A673 (cell line): Measurements from ENCODE around the gene NFASC. TPM values are rescaled to one million over a fixed set of nuclear protein-coding genes. Genes with fewer than 3 reads are reported as not detected.

Source experiments
- BruUV-seq: library from RNA; stranded (reverse); fragments of 400-500 nt; replicated peaks from 2 replicates; lab custom pipeline; 2021; lab: Mats Ljungman, UMichigan
- CTCF ChIA-PET: fragments of 300-600 bp; sonication (Branson Sonifier 250); formaldehyde crosslinking; loops from one replicate; lab custom pipeline; 2022; ENCODE audit warnings: antibody characterized with exemption; lab: Charles Lee
- POLR2A ChIA-PET: fragments of 300-600 bp; sonication (Branson Sonifier 250); formaldehyde crosslinking; loops from one replicate; lab custom pipeline; 2022; ENCODE audit warnings: antibody characterized with exemption; ENCODE audit not compliant: low non-redundant PET; lab: Charles Lee
- DNase-seq: peaks from one replicate; pipeline ENCODE4 v3.0.0-alpha.2; 2015; ENCODE audit warnings: low spot score
- H3K27ac ChIP-seq: fragments of 200-600 bp; sonication (generic); 2 replicates; pipeline ENCODE4 v1.5.1; 2016; ENCODE audit warnings: mixed run types, low read depth, mild to moderate bottlenecking, mixed read lengths, antibody characterized with exemption, low read length; ENCODE audit not compliant: poor library complexity, severe bottlenecking
- H3K27me3 ChIP-seq: fragments of 200-600 bp; sonication (generic); replicated peaks from 2 replicates; pipeline ENCODE4 v1.6.1; 2017; ENCODE audit warnings: mixed run types, low read depth, mild to moderate bottlenecking, mixed read lengths, antibody characterized with exemption, low read length; ENCODE audit not compliant: insufficient read depth, poor library complexity
- H3K36me3 ChIP-seq: fragments of 200-600 bp; sonication (generic); 2 replicates; pipeline ENCODE4 v1.6.1; 2016; ENCODE audit warnings: mixed run types, mild to moderate bottlenecking, mixed read lengths, antibody characterized with exemption, low read length; ENCODE audit not compliant: insufficient read depth, poor library complexity, severe bottlenecking
- H3K4me1 ChIP-seq: fragments of 200-600 bp; sonication (generic); 2 replicates; pipeline ENCODE4 v1.6.1; 2017; ENCODE audit warnings: mixed run types, mild to moderate bottlenecking, mixed read lengths, antibody characterized with exemption, low read length; ENCODE audit not compliant: insufficient read depth, poor library complexity, severe bottlenecking
- H3K4me3 ChIP-seq: fragments of 200-600 bp; sonication (generic); 2 replicates; pipeline ENCODE4 v1.5.1; 2016; ENCODE audit warnings: low read depth, mixed run types, mild to moderate bottlenecking, mixed read lengths, low read length; ENCODE audit not compliant: poor library complexity, severe bottlenecking
- H3K9me3 ChIP-seq: fragments of 200-600 bp; sonication (generic); 2 replicates; pipeline ENCODE4 v1.6.1; 2016; ENCODE audit warnings: mixed run types, low read depth, mild to moderate bottlenecking, mixed read lengths, antibody characterized with exemption, low read length; ENCODE audit not compliant: poor library complexity, severe bottlenecking
- CTCF ChIP-seq: fragments of 300-800, 200-600 bp; sonication (generic); conservative IDR thresholded peaks from 2 replicates; pipeline ENCODE4 v1.5.1; 2017; ENCODE audit warnings: low read depth, mild to moderate bottlenecking, antibody characterized with exemption, low read length, moderate library complexity, mixed read lengths
- EZH2 ChIP-seq: fragments of 200-600 bp; sonication (generic); IDR thresholded peaks from 2 replicates; pipeline ENCODE4 v1.6.1; 2017; ENCODE audit warnings: borderline replicate concordance, low read depth, mild to moderate bottlenecking, mixed read lengths, antibody characterized with exemption, low read length; ENCODE audit not compliant: poor library complexity, severe bottlenecking
- intact Hi-C: fragments of 100-400 bp; cut with micrococcal nuclease; formaldehyde crosslinking; loops from one replicate; pipeline ENCODE4 v1.10.0; 2022; ENCODE audit not compliant: unreplicated experiment
- total RNA-seq: library from RNA; stranded (reverse); gene quantifications from 2 replicates; pipeline ENCODE4 v1.2.3, GENCODE V29; 2021

NFASC gene
- total RNA-seq, 1 experiment from 2014 or later = 0.24 TPM

DNA sequence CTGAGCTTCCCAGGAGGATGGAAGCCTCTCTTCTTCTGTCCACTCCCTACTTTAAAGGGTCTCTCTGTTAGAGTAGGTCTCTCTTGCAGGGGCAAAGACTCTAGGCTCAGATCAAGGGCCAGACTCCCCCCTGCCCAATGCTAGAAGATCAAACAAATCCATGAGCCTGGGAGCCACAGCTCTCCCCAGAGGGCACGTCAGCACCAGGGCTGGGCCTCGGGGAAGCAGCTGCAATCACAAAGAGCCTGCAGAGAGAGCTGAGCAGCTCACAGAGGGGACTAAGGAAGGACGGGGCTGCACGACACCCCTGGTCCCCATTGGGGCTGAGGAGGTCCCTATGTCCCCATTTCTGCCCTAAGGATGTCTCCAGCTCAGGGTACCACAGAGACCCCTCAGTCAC is 176.2 kb downstream of the NFASC start:
- H3K4me3 ChIP-seq = no peak overlapping the region
- no peak for TF ChIP-seq CTCF
- TF ChIP-seq EZH2 = no peak
- DNase-seq = no peak
- H3K9me3 ChIP-seq = no peaks in the 10 kb centered on the region
- no peaks in the 10 kb centered on the region for H3K4me1 ChIP-seq
- intact Hi-C loops = no loop called here
- H3K36me3 ChIP-seq = no peaks in the 10 kb centered on the region
- ChIA-PET CTCF (no interaction called here), POLR2A (no interaction called here)
- no peak overlapping the region for H3K27ac ChIP-seq
- H3K27me3 ChIP-seq = peaks cover 48% of the 10 kb centered on the region
- BruUV-seq = no TSS peak

DNA sequence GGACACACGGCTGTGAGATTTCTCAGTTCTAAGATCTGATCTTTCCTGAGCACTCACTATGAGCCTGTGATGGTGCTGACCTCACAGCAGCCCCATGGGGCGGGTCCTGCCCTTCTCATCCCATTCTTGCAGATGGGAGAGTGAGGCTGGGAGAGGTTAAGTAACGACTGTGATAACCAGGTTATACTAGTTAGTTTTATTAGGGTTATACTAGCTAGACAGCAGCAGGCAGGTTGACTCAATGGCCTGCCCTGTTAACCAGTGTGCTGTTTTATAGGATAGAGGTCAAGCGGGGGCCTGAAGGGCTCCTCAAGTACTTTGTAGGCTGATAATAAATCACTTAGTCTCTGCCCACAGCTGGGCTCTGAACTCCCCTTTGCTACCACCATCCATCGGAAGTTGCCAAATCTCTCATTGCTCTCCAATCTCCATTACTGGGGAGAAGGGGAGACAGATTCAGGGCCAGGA is 177.1 kb downstream of the NFASC start:
- H3K4me3 ChIP-seq = no peak overlapping the region
- H3K9me3 ChIP-seq = no peaks in the 10 kb centered on the region
- H3K4me1 ChIP-seq = no peaks in the 10 kb centered on the region
- ChIA-PET POLR2A (no interaction called here), CTCF (no interaction called here)
- H3K36me3 ChIP-seq = no peaks in the 10 kb centered on the region
- intact Hi-C loops = no loop called here
- BruUV-seq = no TSS peak
- no peak for DNase-seq
- no peak for TF ChIP-seq EZH2
- TF ChIP-seq CTCF = no peak
- H3K27me3 ChIP-seq = peaks cover 39% of the 10 kb centered on the region
- no peak overlapping the region for H3K27ac ChIP-seq

- intact Hi-C loops = no loop called here
- Histone ChIP-seq H3K4me3 (no peak overlapping the region), H3K36me3 (no peaks in the 10 kb centered on the region), H3K27ac (no peak overlapping the region), H3K4me1 (no peaks in the 10 kb centered on the region), H3K27me3 (peaks cover 35% of the 10 kb centered on the region), H3K9me3 (no peaks in the 10 kb centered on the region)
- POLR2A ChIA-PET = no interaction called here
- BruUV-seq = no TSS peak
- no peak for DNase-seq
- CTCF ChIA-PET = no interaction called here
- no peak for TF ChIP-seq CTCF
- TF ChIP-seq EZH2 = no peak
Observed at GRCh38 chr1:205048382-205048781, 177.7 kb downstream of the NFASC start.
